BJ (cell line): ENCODE measurements around the gene MVD. TPM values are rescaled to one million over a fixed set of nuclear protein-coding genes. Genes with fewer than 3 reads are reported as not detected.

Experiments used
- CTCF ChIA-PET: fragments of 350-600 bp; formaldehyde crosslinking; extraction: SDS; loops from one replicate; lab custom pipeline; 2021; ENCODE audit warnings: antibody characterized with exemption, inconsistent platforms; lab: Yijun Ruan, JAX
- POLR2A ChIA-PET: fragments of 300-600 bp; sonication (Branson Sonifier 250); formaldehyde crosslinking; extraction: SDS; loops from one replicate; lab custom pipeline; 2021; ENCODE audit warnings: antibody characterized with exemption; lab: Charles Lee
- DNase-seq: peaks from one replicate; pipeline ENCODE4 v3.0.0-alpha.2; 2011; ENCODE audit warnings: low read depth
- H3K27me3 ChIP-seq: 2 replicates; pipeline ENCODE4 v1.6.0; 2011; ENCODE audit warnings: low read length; ENCODE audit not compliant: control insufficient read depth, insufficient read depth
- H3K36me3 ChIP-seq: 2 replicates; pipeline ENCODE4 v1.5.1; 2011; ENCODE audit warnings: low read length; ENCODE audit not compliant: control insufficient read depth, insufficient read depth
- H3K4me3 ChIP-seq: 2 replicates; pipeline ENCODE4 v1.5.1; 2011; ENCODE audit warnings: low read depth, mild to moderate bottlenecking, control low read depth, low read length
- CTCF ChIP-seq: IDR thresholded peaks from 2 replicates; pipeline ENCODE4 v1.5.1; 2011; ENCODE audit warnings: low read depth, mild to moderate bottlenecking, control low read depth, inconsistent platforms, low read length, moderate library complexity; ENCODE audit not compliant: insufficient read depth
- polyA plus RNA-seq: library from polyadenylated mRNA; depleted of rRNA; stranded (reverse); fragments of >200 nt; gene quantifications from 2 replicates; pipeline ENCODE4 v1.2.3, GENCODE V29; 2011

MVD gene
- polyA plus RNA-seq, 1 experiment, result 17.4 TPM

- ChIA-PET CTCF (no interaction called here), POLR2A (no interaction called here)
- Histone ChIP-seq H3K4me3 (peak overlapping the region; percentile 47), H3K36me3 (peaks cover 11% of the 10 kb centered on the region), H3K27me3 (peaks cover 12% of the 10 kb centered on the region)
- no peak for TF ChIP-seq CTCF
- DNase-seq, result no peak
These were observed 28.5 kb downstream of the MVD start for GRCh38 chr16:88634141-88634993.

DNA sequence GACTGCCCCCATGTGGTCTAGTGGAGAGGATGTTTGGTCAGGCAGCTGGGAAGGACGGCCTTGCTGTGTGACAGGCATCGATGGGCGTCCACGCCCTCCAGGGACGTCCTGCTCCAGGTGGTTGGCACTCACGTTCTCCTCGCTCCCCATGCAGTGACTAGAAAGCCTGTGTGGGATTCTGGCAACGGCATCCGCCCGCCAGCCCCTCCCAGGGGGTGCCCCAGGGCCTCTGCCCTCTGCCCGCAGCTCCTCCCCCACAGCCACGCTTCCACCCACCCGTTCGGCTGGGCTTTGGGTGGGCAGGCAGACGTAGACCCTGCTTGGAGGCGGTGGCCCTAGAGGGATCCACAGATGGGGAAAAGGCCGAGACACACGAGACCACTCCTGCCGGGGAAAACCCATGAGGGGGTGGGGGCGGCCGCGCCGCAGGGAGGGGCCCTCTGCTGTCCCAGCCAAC, 29.2 kb downstream of the MVD start:
- Histone ChIP-seq H3K27me3 (peaks cover 6% of the 10 kb centered on the region), H3K36me3 (peaks cover 11% of the 10 kb centered on the region), H3K4me3 (no peak overlapping the region)
- CTCF ChIA-PET, result interaction anchor here (1.0 kb wide), 1 partner anchor 10 kb away, joined by 3 read pairs; no protein-coding TSS in a partner anchor
- no peak for DNase-seq
- POLR2A ChIA-PET, result no interaction called here
- peak; percentile 34 for TF ChIP-seq CTCF

DNA sequence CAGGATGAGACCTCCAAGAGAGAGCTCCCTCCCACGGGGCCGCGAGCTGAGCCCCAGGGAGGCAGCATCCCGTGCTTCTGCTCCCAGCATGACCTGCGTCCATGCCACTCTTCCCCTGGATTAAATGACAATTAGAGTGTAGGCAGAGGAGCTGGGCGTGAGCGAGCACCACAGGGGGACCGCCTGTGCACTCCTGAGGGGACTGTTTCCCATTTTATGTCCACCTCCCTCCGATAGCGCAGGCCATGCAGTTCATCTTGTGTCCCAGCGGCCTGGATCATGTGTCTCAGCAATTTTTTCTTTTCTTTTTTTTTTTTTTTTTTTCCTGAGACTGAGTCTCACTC, 30.3 kb downstream of the MVD start:
- no peaks in the 10 kb centered on the region for H3K27me3 ChIP-seq
- CTCF ChIA-PET, result interaction anchor here (0.9 kb wide), 1 partner anchor 28 kb away, joined by 3 read pairs; no protein-coding TSS in a partner anchor
- POLR2A ChIA-PET, result no interaction called here
- H3K4me3 ChIP-seq, result no peak overlapping the region
- no peak for DNase-seq
- no peak for TF ChIP-seq CTCF
- peaks cover 19% of the 10 kb centered on the region for H3K36me3 ChIP-seq

- Histone ChIP-seq H3K36me3 (peaks cover 23% of the 10 kb centered on the region), H3K4me3 (no peak overlapping the region), H3K27me3 (no peaks in the 10 kb centered on the region)
- POLR2A ChIA-PET, result no interaction called here
- no peak for DNase-seq
- CTCF ChIA-PET, result interaction anchor here (0.9 kb wide), 1 partner anchor 28 kb away, joined by 3 read pairs; no protein-coding TSS in a partner anchor
- no peak for TF ChIP-seq CTCF
These were observed 30.8 kb downstream of the MVD start for GRCh38 chr16:88631920-88632586.

- TF ChIP-seq CTCF, result no peak
- ChIA-PET CTCF (no interaction called here), POLR2A (no interaction called here)
- no peak for DNase-seq
- no peaks in the 10 kb centered on the region for H3K27me3 ChIP-seq
- H3K36me3 ChIP-seq, result peaks cover 23% of the 10 kb centered on the region
- H3K4me3 ChIP-seq, result no peak overlapping the region
These were observed 31.5 kb downstream of the MVD start for GRCh38 chr16:88631384-88631783.
